ENCODE results near the gene TNFRSF13B.

TNFRSF13B gene

DNA sequence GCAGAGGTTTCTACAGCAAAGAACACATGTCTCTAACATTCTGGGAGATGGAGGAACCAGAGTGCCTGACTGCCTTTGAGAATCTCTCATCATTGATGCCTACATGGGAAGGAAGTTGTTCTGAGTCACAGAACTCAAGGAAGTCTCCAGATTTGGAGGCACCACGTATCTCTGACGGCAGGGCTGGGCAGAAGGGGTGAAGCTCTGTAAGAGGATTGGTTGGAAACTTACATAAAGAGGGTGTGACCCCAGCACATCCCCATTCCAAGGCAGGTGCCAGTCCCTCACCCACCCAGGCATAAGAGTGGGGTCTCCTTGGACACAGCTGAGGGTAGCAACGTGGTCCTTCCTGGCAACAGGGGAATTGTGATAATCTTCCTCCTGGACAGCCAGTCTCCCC, 17.4 kb downstream of the TNFRSF13B start:
- no peak for DNase-seq (ENCODE audit: low read depth)

DNA sequence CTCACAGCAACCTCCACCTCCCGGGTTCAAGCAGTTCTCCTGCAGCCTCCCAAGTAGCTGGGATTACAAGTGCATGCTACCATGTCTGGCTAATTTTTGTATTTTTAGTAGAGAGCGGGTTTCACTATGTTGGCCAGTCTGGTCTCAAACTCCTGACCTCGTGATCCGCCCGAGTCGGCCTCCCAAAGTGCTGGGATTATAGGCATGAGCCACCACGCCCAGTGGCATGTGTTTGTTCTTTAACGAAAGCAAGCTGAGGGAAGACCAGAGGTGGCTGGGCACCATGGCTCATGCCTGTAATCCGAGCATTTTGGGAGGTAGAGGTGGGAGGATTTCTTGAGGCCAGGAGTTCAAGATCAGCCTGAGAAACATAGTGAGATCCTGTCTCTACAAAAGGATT, 18.1 kb downstream of the TNFRSF13B start:
- no peak for DNase-seq (ENCODE audit: low read depth)

DNA sequence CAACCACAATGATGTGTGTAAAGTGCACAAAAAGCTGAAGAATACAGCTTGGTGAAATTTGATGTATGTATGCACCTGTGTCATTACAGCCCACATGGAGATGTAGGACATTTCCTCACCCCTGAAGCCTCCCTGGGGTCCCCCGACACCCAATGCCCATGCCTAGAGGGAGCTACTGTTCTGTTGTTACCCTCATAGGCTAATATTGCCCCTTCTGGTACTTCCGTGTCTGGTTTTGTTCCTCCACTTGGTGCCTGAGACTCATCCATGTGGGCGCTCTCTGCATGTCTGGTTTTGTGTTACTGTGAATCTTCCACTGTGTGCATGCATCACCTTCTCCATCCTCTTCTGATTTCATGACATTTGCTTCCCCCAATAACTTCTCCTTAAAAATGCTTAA, 18.6 kb downstream of the TNFRSF13B start:
- DNase-seq (ENCODE audit: low read depth) = no peak

DNA sequence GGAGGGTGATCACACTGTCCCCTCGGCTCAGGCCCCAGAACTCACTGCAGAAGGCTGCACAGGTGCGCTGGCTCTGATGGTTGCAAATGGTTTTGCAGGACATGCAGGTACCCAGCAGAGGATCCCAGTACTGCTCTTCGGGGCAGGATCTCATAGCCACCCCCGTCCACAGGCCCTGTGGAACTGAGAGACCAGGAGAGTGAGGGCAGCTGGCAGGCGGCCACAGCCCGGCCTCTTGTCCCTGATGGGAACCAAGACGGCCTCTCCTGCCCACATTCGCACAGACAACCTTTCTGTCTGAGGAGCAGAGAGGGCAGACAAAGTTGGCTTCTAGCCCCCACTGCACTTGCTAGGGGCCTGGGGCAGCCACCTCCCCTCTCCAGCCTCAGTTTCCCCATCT, 19.5 kb downstream of the TNFRSF13B start:
- DNase-seq (ENCODE audit: low read depth) = no peak

DNA sequence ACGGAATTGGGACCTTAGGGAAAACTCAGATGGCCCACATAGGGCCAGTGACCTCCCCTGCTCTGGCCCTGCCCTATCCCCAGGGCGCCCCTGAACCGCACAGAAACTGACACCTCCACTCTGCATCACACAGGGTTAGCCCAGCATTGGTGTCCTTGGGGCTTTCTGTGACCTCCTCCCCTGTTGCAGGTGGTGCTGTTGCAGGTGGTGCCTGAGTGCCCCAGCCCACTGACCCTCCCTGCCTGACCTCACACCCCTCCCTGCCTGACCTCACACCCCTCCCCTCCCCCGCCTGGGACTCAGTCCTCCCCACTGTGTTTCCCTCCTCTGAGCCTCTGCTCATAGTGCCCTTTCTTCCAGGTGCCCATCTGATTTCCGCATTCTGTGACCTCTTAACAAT, 21.4 kb downstream of the TNFRSF13B start:
- no peak for DNase-seq (ENCODE audit: low read depth)

DNA sequence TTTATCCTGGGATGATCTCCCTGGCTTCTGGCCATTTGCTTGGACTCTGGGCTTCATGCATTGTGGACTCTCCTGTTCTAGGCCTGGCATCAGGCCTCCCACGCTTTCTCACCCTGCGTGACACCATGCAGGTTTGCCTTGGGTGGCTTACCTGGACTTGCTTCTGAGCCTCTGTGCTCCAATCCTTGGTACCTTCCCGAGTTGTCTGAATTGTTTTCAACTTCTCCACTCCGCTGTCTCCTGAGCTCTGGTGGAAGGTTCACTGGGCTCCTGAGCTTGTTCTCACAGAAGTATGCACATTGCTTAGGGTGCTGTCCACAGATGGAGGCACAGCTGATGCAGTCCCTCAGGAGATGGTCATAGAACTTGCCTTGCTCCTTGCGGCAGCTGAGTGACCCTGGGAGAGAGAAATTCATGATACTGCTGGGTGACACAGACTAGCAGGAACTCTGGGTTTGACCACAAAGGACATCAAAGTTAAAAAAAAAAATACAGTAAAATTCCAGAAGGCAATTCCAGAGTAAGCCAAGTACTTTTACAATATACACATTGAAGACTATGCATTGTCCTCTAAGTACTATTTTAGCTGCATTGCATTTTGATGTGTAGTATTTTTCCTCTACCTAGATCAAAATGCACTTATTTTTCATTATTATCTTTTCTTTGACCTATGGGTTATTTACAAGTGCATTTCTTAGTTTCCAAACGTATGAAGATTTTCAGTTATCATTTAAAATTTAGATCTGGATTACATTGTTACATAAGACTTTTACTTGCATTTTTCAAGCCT, 23.1 kb downstream of the TNFRSF13B start:
- DNase-seq (ENCODE audit: low read depth) = no peak

DNA sequence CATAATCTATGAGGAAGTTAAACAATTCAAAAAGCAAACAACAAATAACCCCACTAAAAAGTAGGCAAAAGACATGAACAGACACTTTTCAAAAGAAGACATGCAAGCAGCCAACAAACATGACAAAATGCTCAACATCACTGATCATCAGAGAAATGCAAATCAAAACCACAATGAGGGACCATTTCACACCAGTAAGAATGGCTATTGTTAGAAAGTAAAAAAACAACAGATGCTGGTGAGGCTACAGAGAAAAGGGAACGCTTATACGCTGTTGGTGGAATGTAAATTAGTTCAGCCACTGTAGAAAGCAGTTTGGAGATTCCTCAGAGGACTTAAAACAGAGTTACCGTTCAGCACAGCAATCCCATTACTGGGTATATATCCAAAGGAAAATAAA, 24.4 kb downstream of the TNFRSF13B start:
- DNase-seq (ENCODE audit: low read depth) = no peak

DNA sequence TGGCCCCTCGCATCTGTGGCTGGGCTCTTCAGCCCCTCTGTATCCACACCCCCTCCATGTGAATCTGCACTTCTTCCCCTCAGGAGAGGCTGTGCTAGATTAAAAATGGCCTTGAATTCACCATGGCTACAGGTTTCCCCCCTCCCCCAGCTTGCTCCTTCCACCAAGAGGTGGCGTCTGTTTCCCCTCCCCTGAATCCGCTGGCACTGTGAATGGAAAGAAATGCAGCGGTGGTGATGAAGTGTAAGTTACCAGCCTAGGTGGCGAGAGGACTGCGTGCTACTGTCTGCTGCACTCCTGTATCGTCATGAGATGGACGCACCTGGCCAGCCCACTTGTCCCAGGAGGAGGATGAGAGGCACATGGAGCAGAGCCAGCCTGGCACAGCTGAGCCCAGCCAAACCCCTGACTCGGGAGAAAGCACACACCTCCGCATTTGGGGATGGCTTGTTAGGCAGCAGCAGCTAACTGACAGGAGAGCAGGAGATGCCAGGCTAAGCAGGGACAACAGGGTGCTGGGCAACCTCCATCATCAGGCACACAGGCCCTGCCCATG, 26.2 kb downstream of the TNFRSF13B start:
- DNase-seq (ENCODE audit: low read depth) = no peak

DNA sequence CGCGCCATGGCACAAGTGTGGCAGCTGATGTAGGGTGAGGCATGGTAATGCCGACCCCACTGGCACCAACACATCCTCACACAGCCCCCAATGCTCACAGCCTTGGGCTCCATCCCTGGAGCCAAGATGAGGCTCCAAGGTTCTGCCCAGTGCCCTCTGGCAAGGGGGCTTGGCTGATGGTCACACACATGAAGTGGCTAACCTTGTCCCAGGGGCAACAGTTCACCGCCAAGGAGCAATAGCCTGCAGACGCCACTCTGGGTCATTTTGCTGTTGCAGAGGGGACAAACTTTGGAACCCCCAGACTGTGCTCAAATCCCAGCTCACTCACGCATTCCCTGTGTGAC, 26.8 kb downstream of the TNFRSF13B start:
- DNase-seq (ENCODE audit: low read depth) = no peak

DNA sequence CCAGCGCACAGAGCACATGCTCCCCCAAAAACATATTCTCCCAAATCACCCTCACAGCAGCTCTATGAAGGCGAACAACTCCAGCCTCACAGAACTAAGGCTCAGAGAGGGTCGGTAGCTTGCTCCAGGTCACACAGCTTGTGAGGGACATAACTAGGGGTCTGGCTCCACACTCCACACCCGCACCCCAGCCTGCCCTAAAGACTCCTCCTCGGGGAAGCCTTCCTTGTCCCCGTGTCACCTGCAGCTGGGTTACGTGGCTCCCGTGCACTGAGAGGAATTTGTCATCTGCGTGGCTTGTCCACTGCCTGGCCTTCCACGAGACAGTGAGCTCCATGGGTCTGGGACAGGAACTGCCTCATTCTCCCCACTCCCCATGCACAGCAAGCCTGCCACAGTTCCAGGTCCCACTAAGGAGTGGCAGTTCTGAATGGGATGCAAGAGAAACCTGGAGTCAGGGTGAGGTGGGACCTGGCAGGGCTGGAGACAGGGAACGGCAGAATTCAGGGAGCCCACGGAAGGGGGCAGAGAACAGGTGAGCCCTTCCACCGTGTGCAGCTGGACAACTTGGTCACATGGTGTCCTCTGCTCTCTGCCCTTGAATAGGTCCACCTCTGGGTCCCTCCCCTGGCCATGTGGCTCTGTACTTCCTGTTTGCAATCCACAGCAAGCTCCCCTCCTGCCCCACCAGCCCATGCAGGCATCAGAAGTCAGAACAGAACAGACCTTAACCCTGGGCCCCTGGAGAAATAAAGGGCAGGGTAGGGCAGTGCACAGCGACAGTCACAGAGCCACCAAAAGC, 27.4 kb downstream of the TNFRSF13B start:
- no peak for DNase-seq (ENCODE audit: low read depth)

DNA sequence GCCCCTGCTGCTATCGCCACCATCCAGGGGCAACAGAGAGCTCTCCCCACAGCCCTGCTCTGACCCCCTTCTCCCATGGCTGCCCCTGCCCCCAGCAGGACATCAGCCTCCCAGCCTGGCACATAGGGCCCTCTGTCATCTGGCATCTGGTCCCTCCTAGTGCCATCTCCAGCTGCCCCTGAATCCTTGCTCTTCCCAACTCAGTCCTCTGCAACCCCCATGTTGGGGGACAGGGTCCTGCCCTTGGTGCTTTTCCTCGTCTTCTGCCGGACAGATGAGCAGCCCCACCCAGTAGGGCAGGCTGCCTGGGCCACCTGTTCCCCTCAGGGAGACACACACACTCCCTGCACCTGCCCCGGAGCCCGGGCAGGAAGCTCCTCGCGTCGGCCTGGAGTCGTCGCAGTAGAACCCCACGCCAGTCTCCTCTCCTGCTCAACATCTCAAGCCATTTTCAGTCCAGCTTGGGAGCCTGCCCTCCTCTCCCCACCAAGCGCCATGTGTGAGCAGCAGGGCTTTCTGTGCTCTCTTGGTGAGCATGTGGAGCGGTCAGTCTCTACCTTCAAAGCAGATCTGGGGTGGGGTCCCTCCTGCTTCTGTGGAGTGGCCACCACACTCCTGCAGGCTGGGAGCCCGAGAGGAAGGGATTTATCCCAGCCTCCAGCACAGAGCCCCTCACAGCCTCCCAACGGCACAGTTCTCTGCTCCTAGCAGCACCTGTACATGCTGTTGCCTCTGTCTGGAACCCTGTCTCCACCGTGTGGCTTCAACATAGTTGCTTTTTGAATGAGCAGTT, 28.2 kb downstream of the TNFRSF13B start:
- no peak for DNase-seq (ENCODE audit: low read depth)

DNA sequence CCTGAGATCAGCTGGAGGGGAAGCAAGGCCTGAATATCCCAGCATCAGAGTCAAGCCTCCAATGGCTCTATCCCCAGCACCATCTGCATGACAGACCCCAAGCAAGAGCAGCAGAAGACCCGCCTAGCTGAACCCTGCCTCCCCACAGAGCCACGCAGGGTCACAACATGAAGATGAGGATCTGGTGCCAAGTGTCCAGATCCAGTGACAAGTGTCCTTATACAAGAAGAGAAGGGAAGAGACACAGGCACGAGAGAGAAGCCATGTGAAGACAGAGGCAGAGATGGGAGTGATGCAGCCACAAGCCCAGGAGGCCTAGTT, 28.9 kb downstream of the TNFRSF13B start:
- DNase-seq (ENCODE audit: low read depth) = no peak

DNA sequence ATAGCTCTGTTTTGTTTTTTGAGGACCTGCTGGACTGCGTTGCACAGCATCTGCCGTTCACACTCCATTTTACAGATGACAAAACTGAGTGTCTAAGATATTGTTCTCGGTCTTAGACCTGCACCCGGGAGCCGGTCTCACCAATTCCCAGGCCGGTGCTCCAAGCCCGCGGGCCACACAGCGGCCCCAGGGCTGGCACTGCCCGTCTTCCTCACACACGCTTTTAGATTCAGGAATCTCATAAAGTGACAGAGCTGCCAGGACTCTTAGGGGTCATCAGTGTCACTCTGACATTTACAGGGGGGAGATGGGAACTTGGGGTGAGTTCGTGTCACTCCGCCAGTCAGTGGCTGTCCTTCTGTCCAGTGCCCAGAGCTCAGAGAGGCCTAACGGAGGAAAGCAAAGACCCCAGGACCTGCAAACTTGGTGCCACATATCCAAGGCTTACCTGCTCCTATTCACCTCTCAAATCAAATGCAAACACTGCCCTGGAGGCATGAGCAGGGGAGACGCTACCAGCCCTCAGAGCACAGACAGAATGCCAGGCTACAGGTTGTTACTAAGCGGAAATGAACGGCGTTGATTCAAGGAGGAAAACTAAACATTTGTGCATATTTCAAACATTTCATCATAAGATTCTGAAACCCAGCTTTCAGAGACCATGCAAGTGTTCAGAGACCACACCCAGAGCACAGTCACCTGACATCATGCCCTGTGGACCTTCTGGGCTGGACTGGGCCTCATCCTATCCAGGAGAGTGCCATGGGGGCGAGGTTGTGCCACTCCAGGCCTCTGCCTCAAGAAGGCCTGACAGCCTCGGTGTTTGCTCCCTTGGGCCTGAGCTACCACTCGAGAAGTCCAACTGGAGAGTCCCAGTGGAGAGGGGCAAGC, 29.5 kb downstream of the TNFRSF13B start:
- no peak for DNase-seq (ENCODE audit: low read depth)

DNA sequence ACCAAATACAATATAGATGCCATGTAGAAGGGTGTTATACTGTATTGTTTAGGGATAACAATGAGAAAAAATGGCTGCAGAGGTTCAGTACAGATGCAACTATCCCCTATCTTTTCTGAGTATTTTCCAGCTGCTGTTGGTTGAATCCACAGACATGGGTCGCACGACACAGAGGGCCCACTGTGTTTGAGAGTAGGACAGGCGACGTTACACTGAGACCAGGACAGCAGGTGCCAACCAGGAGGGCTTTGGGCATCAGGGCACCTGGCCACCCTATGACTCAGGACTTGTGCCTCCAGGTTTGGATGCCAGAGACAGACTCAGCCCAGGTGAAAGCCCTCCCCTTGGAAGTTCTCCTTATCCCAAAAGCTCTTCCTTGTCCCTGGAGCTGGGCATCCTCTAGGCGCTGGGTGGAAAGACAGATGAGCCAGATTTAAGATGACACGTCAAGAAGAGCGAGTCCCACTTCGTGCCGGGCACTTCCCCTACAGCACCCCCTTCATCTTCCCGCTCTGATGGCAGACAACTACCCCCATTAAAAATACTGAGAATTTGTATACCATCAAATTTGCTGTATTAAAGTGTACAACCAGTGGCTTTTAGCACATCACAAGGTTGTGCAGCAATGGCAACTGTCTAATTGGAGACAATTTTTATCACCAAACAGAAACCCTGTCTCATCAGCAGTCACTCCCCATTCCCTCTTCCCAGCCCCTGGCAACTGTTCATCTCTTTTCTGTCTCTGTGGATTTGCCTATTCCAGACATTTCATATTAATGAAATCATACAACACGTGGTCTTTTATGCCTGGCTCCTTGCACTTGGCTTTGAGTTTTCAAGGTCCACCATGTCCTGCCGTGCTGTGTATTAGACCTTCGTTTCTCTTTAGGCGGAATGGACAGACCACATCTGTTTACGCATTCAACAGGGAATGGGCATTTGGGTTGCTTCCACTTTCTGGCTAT, 30.6 kb downstream of the TNFRSF13B start:
- DNase-seq (ENCODE audit: low read depth) = no peak

DNA sequence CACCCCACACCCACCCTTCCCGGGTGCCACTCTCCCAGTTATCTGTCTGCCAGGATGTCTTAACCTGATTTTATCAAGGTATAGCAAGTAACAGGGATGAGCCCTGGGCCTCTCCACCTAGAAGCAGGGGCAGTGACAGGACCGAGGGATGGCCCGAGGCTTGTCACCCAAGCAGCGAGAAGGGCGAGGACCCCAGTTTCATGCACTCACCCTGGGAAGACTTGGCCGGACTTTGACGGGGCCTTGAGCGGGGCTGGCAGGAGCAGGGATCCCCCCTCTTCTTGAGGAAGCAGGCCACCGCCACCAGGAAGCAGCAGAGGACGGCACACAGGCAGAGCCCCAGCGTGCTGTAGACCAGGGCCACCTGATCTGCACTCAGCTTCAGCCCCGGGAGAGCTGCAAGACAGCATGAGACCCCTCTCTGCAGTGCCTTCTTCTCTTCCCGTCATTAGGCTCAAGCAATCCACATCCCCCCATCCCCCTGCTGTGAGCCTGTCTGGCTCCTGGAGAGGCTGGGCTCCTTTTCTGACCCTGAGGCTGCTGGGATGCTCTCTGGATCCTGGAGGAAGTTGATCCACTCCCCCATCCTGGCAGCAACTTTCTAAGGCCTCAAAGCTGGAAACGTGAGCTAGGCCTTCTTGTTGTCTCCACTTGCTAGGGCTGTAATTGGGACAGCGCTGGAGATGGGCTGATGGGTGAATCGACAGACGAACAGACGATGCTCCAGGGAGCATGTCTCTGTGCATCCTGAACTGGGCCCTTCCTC, 31.6 kb downstream of the TNFRSF13B start:
- DNase-seq (ENCODE audit: low read depth) = no peak

DNA sequence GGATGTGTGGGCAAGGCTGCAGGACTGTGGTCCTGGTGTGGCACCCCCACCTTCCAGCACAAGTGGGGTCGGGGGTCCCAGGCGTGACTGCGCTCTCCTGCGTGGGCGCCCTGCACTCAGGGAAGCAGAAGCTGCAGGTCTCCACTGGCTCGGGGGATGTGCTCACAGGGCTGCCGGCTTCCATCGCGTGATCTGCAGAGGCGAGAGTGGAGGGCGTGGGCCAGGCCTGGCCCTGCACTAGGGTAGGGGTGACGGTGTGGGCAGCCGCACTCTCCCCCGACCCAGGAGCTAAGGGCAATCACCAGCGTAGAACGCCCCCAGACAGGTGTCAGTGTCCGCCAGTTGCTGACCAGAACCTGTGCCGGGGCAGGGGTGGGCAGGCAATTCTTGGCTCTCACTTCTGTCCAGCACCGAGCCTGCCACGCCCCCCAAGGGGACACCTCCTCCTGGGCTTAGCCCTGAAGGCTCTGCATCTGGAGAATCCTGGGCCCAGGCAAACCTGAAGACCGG, 32.3 kb downstream of the TNFRSF13B start:
- DNase-seq (ENCODE audit: low read depth) = no peak

DNA sequence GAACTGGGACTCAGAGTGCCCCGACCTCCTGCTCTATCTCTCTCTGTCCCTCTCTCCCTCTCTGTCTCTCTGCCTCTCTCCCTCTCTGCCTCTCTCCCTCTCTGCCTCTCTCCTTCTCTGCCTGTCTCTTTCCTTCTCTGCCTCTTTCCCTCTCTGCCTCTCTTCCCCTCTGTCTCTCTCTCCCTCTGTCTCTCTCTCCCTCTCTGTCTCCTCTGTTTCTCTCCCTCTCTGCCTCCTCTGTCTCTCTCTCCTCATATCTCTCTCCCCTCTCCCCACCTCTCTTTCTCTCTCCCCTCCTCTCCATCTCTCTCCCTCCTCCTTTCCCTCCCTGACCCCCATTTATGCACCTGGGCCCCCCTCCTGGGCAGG, 32.7 kb downstream of the TNFRSF13B start:
- no peak for DNase-seq (ENCODE audit: low read depth)

DNA sequence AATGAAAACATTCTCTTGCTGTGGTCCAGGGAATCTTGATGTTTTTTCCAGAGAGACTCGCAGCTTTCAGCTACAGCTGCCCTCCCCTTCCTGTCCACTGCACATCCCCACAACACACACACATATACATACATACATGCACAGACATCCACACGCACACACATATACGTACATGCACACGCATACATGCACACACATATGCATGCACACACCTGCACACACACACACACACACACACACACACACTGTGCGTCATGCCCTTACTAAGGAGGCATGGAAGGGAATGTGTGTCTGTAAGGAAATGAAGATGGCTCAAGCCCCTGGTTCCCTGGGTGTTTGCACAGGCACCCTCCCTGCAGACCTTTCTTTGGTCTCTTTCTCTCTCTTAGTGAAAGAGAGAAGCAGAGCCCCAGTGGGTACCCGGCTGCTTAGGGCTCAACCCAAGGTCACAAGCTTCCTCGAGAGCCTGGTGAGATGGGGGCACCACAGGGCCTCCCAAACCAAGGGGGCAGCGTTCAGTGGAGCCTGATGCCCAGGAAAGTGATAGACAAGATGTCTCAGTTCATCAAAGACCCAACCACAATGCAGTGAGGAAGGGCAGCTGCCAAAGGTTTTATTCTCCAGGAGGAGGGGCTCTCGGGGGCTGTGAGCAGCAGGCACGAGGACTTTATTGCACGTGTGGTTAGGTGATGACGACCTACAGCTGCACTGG, 33.3 kb downstream of the TNFRSF13B start:
- no peak for DNase-seq (ENCODE audit: low read depth)

DNA sequence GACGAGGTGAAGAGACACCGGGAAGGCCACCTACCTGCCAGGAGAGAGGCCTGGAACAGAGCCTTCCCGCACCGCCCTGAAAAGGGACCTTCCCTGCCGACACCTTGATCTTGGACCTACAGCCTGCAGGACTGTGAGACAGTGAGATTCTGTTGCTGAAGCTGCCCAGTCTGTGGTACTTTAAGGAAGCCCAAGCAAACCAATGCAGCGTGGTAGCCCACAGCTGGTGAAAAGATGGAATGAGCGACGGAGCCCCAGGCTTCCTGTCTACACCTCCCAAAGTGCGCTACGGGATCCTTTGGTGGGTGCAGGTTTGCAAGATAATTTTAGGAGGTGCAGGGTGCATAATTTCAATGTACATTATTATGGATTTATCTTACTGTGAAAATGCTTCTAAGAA, 33.9 kb downstream of the TNFRSF13B start:
- DNase-seq (ENCODE audit: low read depth) = no peak

All from activated T-helper 1 cell treated with Interleukin-2 at 50 U/mL for 16 hours (primary cell).